ENCODE measurements around the gene POU1F1.
A peak's percentile ranks its signal among the peaks of the same experiment; 100 is the strongest.
"Not testable (repeated sequence)": the region's sequence is repeated elsewhere in the genome, so short reads cannot be mapped to it uniquely, and the experiment has no call there.

Gene POU1F1

DNA sequence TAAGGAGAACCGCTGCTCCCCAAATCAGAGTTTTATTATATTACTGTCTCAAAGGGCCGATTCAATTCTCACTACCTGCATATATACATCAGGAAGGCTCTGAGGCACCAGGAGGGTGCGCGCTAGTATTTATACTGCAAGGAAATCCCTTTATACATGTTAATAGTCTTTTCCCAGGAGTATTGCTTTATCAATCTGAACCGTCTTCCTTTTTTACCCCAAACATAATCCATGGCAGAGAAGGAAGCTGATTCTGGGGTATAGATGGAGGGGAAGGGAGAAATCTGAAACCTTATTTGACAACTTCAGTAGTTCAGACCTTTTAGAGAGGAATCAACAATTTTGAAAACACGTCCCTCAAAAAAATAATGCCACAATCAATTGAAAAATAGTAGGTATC, at the start of gene POU1F1:
TSS of gene POU1F1 (minus strand) at position 101 of the 400 bp plus-strand sequence. CDS start 122 bp downstream, outside the sequence.
- DNase-seq, result no peak

DNA sequence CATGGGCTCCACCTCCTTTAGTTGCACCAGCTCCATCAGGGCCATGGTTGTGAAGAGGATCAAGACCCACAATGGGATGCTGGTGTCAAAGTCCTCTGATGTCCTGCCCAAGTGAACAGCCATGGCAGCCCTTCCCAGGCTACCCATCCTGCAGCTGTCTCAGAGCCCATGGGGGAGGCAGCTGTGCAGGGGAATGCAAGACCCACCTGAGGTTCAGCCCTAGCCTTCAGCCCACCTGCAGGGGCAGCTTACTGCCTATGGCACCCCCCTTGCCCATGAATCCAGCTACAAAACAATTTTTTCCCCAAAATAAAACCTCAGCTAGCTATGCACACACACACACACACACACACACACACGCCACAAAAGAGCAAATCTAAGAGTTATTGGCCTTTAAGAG, 48.2 kb upstream of the POU1F1 start:
- no peak for DNase-seq

DNA sequence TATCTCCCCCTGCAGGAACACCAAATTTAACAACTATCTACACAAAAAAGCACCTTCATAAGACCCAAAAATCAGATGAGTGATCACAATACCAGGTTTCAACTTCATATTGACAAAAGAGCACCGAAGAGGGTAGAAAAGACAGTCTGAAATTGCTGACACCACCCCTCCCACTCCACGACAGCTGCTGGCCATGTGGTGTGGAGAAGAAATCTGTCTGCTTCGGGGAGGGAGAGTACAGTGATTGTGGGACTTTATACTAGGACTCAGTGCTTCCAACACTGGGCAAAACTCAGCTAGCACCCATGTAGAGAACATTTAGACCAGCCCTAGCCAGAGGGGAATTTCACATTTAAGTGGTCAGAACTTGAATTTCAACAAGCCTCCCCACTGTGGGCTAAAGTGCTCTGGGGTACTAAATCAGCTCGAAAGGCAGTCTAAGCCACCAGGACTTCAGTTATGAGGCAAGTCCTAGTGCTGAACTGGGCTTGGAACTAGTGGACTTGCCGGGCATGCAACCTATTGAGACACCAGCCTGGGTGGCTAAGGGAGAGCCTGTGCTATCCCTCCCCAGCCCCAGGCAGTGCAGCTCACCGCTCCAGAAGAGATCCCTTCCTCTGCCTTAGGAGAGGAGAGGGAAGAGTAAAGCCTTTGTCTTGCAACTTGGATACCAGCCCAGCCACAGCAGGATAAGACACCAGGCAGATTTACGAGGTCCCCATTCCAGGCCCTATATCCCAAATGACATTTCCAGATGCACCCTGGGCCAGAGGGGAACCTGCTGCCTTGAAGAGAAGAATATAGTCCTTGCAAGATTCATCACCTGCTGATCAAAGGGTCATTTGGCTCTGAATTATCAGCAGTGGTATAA, 44.6 kb upstream of the POU1F1 start:
- no peak for DNase-seq

GRCh38 chr3:87318617-87319021, 42.2 kb upstream of the POU1F1 start:
- DNase-seq, result no peak

DNA sequence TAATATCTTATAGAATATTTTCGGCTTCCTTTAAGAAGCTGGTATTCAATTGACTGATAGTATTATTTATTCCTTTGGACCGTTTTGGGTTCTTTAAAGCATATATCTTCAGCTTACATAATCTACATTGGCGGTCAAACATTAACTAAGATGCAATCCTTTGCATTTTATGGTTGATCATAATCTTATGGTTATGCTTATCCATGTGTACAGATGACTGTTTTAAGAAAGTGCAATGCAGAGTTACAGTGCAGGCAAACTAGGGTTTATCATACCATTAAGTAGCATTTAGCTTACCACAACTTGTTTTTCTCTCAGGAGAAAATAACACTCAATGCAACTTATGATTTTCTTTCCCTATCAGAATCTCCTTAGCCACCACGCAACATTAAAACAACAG, 41.4 kb upstream of the POU1F1 start:
- DNase-seq, result no peak

DNA sequence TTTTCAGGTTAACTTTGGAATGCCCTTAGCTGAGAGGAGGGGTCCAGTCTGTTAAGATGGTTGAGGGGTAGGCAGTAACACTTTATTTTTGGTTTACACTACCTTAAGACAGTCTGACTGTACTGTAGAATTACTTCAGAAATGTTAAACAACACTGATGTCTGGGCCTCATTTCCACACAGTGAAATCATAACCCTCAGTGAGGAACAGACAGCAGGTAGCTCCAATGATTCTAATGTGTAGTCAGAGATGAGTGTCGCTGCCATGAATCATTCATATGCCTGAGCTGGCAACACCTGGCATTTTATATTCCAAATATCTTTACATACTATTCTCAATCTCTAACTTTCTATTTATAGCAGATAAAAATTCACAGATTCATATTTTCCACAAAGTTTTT, 37.3 kb upstream of the POU1F1 start:
- DNase-seq, result no peak

DNA sequence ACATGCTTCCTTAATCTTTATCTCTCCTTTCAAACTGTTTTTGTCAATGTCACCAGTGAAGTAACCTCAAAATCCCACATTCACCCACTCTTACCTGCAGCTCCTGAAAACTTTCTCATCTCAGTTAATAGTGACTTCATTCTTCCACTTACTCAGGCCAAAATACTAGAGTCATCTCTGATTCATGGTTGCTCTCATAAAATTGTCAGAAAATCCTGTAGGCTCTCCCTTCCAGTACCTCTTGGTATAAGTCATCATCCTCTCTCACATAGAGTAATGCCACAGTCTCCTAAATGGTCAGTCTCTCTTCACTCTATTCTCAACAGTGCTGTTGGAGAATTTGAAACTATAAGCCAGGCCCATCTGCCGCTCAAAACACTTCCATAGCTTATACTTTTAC, 34.9 kb upstream of the POU1F1 start:
- DNase-seq, result no peak

DNA sequence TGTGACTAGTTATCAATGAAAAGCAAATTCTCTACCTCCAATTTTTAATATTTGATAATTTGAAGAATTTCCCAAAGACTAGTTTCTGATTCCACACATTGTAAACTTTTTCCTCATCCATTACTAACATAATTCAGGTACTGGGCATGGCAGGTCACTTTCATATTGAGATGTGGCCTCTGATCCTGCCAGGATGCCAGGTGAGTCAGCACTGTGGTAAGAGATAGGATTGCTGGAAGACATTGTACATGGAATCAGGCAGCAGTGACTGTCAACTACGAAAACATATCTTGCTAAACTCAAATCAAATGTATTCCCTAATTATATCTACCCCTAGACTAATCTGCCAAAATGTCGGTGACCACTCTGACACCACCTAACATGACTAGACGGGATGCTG, 33.2 kb upstream of the POU1F1 start:
- no peak for DNase-seq

DNA sequence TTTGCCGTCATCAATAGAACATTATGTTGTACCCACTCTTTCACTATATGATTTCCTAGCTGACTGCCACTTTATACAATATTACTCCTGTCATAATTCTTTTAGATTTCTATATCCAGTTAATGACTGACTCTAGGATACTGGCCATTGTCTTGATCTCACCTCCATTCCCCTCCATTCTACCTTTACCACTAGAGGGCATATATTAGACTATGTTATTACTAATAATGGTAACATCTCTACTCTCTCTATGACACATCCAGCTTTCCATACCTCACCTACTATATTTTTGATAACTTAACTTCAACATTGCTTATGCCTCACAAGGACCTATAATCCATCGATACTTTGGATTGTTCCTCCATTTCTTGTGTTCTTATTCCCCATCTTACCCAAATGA, 31.4 kb upstream of the POU1F1 start:
- DNase-seq, result no peak

DNA sequence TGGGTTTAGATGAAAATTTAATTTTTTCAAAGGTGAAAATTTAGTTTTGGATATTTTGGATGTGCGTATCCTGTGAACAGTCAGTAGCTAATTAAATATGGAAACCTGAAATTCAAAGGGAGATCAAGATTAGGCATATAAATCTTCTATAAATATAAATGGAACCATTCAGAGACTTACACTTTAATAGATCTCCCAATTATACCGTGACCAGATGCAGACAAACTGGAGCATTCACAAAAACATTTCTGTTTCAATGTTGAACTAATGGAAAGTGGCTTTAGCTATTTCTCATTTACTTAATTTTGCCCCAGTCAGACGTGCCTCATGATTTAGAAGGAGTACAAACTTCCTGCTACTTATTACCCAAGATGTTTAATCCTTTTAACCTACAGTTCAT, 29.1 kb upstream of the POU1F1 start:
- DNase-seq, result no peak

DNA sequence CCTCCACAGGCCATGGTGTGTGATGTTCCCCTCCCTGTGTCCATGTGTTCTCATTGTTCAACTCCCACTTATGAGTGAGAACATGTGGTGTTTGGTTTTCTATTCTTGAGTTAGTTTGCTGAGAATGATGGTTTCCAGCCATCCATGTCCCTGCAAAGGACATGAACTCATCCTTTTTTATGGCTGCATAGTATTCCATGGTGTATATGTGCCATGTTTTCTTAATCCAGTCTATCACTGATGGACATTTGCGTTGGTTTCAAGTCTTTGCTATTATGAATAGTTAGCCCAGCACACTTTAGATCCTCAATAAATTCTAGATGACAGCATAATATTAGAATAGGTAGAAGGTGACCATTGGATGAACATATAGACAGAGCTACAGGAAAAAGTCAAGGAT, 28.6 kb upstream of the POU1F1 start:
- DNase-seq, result not testable (repeated sequence)

GRCh38 chr3:87298111-87298718, 21.8 kb upstream of the POU1F1 start:
- no peak for DNase-seq

DNA sequence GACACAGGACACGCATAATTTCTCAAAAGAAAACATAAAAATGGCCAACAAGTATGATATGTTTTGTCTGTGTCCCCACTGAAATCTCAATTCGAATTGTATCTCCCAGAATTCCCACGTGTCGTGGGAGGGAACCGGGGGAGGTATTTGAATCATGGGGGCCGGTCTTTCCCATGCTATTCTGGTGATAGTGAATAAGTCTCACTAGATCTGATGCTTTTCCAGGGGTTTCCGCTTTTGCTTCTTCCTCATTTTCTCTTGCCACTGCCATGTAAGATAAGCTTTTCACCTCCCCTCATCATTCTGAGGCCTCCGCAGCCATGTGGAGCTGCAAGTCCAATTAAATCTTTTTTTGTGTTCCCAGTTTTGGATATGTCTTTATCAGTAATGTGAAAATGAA, 12.1 kb upstream of the POU1F1 start:
- no peak for DNase-seq

GRCh38 chr3:87287011-87287410, 10.6 kb upstream of the POU1F1 start:
- no peak for DNase-seq

DNA sequence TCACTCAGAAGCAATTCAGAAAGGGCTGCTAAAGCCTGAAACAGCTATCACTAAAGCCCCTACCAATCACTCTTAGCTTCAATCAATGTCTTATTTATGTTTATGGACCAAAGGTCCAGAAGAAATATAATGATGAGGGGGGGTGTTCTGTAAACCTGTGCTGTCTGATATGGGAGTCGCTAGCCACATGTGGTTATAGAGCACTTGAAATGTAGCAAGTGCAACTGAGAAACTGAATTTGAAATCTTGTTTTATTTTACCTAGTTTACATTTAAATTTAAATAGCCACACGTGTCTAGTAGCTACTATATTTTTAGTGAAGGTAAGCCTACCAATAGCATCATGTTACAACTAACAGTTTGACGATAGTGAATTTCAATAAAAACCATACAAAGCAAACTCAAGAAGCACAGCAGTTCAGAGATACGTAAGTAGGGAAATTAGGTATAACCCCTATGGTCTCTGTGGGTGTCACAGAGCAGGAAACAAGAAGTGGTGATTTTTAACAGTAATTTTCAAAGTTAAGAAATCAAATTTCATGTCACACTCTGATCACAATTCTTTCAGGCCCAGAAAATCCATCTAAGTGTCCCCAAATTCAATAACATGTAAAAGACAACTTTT, 3.6 kb downstream of the POU1F1 start:
- no peak for DNase-seq

GRCh38 chr3:87270908-87271700, 5.3 kb downstream of the POU1F1 start:
- DNase-seq, result no peak

GRCh38 chr3:87269723-87270122, 6.7 kb downstream of the POU1F1 start:
- DNase-seq, result no peak

DNA sequence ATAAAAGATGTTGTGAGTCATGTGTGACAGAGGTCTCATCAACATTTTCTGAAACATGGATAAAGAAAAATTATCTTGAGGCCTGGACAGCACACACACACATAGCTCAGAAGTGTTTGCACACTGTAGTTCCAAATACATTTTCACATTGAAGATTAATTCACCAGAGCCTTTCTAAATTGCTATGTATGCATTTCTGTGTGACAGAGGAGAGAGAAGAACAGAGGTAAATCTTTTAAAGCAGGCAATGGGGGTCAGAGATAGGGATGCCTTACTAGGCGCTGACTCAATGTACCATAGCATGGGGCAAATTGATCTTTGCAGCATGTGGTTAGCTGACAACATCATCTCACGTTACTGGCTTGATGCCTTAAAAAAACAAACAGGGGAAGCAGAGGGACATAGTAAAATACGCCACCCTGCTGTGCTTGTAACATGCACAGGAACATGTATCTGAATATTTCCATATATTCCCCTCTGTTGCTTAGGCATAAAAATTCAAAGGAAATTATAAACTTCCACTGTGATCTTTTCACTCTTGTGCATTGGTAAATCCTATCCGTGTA, 7.7 kb downstream of the POU1F1 start:
- DNase-seq, result no peak

DNA sequence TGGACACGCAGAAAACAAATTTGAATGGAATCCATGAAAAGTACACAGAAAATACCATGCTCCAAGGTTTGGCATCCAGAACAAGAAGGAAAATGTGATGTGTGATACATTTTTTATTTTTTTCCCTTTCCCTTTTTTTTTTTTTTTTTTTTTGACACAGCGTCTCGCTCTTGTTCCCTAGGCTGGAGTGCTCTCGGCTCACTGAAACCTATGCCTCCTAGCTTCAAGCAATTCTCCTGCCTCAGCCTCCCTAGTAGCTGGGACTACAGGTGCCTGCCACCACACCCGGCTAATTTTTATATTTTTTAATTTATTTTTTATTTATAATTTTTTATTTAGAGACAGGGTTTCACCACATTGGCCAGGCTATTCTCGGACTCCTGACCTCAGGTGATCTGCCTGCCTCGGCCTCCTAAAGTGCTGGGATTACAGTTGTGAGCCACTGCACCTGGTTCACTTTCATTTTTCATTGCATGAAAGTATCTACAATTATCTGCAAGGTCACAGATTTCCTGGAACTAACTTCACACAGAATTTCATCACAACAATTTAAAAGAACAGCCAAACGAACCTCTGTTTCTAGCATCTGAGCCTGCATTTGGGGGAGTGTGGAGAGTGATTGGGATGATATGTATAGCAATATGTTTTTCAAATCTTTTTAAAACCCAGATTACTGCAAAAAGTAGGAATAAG, 8.3 kb downstream of the POU1F1 start:
- DNase-seq, result no peak

DNA sequence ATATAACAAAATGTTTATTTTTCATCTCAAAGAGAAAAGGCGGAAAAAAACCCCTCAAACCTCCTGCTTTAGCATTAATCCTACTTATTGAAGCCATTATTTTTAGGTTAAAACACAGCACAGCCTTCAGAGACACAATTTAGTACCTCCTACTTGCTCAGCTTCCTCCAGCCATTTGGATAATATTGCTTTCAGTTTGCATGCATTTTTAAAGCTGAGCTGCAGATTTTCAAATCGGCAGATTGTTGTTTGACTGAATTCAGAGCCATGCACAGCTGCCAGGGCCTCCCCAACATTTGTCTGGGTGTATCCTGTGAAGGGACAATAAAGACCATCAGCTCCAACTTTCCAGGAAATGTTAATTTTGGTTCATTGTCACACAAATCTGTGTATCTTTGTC, 14.5 kb downstream of the POU1F1 start:
- no peak for DNase-seq

DNA sequence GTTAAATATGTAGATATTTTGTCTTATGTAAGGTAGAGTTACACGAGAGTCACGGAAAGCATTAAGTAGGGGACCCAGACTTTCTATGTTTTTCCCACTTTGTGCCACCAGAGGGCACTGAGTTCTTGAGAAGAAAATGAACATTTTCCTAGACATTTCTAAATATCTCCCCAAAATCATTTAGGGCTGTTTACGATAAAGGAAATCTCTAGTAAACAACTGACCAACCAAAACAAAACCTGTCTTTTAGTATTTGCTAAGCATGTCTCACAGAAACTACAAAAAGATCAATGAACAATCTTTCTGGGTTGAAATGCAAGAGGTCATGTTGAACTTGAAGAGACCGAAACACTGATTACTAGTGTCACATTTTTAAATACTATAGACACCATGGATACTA, 16.1 kb downstream of the POU1F1 start:
- DNase-seq, result peak; percentile 23

DNA sequence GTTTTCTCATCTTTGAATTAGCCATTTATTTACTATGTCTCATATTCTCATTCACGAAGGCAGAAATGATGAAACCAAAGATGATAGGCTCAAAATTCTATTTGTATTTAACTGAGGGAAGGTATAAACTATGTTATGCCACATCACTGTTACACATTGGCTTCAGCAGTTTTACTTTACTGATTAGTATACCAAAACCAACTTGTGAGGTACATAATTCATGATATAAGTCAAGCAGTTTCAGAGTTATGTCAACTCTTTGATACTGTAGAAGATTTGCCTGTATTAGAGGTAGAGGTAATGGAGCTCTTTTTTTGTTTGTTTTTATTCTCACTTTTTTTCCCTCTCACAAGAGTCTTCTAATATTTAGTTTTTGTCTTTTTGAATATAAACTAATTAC, 26.4 kb downstream of the POU1F1 start:
- DNase-seq, result no peak
